Progenitor cell of endocrine pancreas (in vitro differentiated cells): Measurements from ENCODE around the gene ARHGEF4. TPM values are rescaled to one million over a fixed set of nuclear protein-coding genes. Genes with fewer than 3 reads are reported as not detected.
"Not testable (repeated sequence)": the region's sequence is repeated elsewhere in the genome, so short reads cannot be mapped to it uniquely, and the experiment has no call there.

ENCODE experiments used
- DNase-seq: peaks from one replicate; pipeline ENCODE4 v3.0.0; 2021; ENCODE audit warnings: low spot score; ENCODE audit not compliant: unreplicated experiment
- H3K27ac Mint-ChIP-seq: 2 replicates; pipeline ENCODE4 v1.8.0; 2021; ENCODE audit warnings: mild to moderate bottlenecking, moderate library complexity, mixed read lengths
- H3K27me3 Mint-ChIP-seq: 2 replicates; pipeline ENCODE4 v1.8.0; 2021; ENCODE audit warnings: mixed read lengths
- H3K36me3 Mint-ChIP-seq: 2 replicates; pipeline ENCODE4 v1.8.0; 2022; ENCODE audit warnings: mixed read lengths; ENCODE audit not compliant: insufficient read depth
- H3K4me1 Mint-ChIP-seq: 2 replicates; pipeline ENCODE4 v1.8.0; 2021; ENCODE audit warnings: low read depth, mixed read lengths
- H3K4me3 Mint-ChIP-seq: 2 replicates; pipeline ENCODE4 v1.8.0; 2021; ENCODE audit warnings: low read depth, mild to moderate bottlenecking, moderate library complexity, mixed read lengths
- H3K9me3 Mint-ChIP-seq: 2 replicates; pipeline ENCODE4 v1.8.0; 2021; ENCODE audit warnings: low read depth, mixed read lengths
- CTCF ChIP-seq: fragments of 200-600 bp; sonication (generic); IDR thresholded peaks from one replicate; pipeline ENCODE4 v1.5.0; 2021; ENCODE audit warnings: antibody characterized with exemption, mild to moderate bottlenecking; ENCODE audit not compliant: unreplicated experiment
- total RNA-seq: library from RNA; stranded (reverse); gene quantifications from 2 replicates; pipeline ENCODE4 v1.2.1, GENCODE V29; 2021

ARHGEF4 gene
- total RNA-seq, 1 donor from 2014 or later, result 5.6 TPM

DNA sequence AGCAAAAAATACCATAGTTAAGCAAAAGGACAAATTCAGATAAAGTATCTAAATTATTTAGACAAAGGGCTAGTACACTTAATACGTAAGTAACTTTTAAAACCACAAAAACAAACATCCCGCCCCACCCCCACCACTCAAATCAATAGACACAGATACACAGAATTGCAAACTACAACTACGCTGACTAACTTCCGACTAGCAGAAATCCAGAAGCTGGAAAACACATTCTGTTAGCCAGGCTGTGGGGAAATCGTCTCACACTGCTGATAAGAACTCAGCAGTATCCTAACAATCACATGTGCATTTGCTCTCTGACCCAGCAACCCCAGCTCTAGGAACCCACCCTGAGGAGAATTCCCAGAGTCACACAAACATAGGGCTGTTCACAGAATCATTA lies 240.0 kb downstream of the ARHGEF4 start:
- Mint-ChIP-seq H3K4me3 (peak overlapping the region; percentile 14), H3K36me3 (peaks cover 39% of the 10 kb centered on the region), H3K9me3 (no peaks in the 10 kb centered on the region), H3K4me1 (peaks cover 24% of the 10 kb centered on the region), H3K27ac (peak overlapping the region; percentile 90), H3K27me3 (no peaks in the 10 kb centered on the region)
- no peak for DNase-seq
- no peak for TF ChIP-seq CTCF

GRCh38 chr2:131077182-131077846 lies 240.6 kb downstream of the ARHGEF4 start:
- TF ChIP-seq CTCF, result no peak
- Mint-ChIP-seq H3K4me1 (peaks cover 24% of the 10 kb centered on the region), H3K9me3 (no peaks in the 10 kb centered on the region), H3K36me3 (peaks cover 40% of the 10 kb centered on the region), H3K27ac (peak overlapping the region; percentile 90), H3K4me3 (no peak overlapping the region), H3K27me3 (no peaks in the 10 kb centered on the region)
- no peak for DNase-seq

DNA sequence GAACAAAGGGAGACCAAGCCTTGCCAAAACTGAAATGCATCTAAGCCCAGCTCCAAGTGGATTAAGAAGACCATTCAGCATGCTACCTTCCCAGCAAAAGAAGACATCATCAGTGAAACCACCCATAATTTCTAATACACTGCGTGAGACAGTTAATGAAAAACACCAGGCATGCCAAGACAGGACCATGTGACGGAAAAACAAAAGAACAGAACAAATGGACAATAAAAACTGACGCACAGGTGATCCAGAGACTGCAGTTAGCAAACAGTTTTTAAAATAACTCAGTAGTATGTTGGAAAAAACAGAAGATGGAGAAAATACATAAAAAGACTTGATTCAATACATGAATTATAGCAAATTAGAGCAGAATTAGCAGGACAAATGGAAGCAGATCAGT lies 241.3 kb downstream of the ARHGEF4 start:
- Mint-ChIP-seq H3K4me1 (peaks cover 24% of the 10 kb centered on the region), H3K27ac (peak overlapping the region; percentile 90), H3K27me3 (no peaks in the 10 kb centered on the region), H3K36me3 (peaks cover 42% of the 10 kb centered on the region), H3K9me3 (no peaks in the 10 kb centered on the region), H3K4me3 (no peak overlapping the region)
- no peak for TF ChIP-seq CTCF
- DNase-seq, result no peak

- H3K27ac Mint-ChIP-seq, result peak overlapping the region; percentile 56
- H3K36me3 Mint-ChIP-seq, result peaks cover 32% of the 10 kb centered on the region
- not testable (repeated sequence) for DNase-seq, H3K9me3 Mint-ChIP-seq, H3K4me3 Mint-ChIP-seq, H3K27me3 Mint-ChIP-seq
- peaks cover 24% of the 10 kb centered on the region for H3K4me1 Mint-ChIP-seq
These were observed 243.2 kb downstream of the ARHGEF4 start for GRCh38 chr2:131079931-131080330.

DNA sequence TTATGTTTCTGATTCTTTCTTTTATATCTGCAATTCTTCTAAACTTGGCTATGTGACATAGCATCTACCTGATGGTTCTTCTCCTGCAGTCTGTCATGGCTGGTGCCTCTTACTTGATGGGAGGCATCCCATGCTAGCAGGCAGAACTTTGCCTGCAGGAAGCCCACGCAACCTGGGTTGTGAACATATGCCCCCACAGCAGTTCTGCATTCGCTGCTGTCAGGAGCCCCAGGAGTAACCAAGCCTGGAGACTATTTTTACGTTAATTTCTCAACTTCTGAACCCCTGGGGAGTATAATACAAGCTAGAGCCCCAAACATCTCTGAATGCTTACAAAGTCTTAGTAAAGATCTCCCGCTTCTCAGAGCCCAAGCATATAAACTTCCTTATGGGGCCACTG lies 244.5 kb downstream of the ARHGEF4 start:
- TF ChIP-seq CTCF, result no peak
- Mint-ChIP-seq H3K27ac (peak overlapping the region; percentile 43), H3K4me3 (no peak overlapping the region), H3K4me1 (peaks cover 20% of the 10 kb centered on the region), H3K27me3 (no peaks in the 10 kb centered on the region), H3K9me3 (no peaks in the 10 kb centered on the region), H3K36me3 (peaks cover 31% of the 10 kb centered on the region)
- no peak for DNase-seq

DNA sequence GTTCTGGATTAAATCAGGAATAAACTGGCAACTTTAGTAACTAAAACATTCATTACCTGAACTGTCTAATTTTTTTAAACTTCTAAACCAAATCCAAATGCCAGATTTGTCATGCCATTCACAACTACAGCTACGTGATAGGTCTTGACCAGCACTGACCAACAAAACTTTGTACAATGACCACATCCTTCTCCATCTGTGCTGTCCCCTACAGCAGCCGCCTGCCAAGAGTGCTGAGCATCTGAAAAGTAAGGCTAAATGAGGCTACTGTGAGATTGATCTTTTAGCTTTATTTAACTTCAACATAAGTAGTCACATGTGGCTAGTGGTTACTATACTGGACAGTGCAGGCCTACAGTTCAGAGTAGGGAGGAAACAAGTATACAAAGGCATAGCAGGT lies 248.9 kb downstream of the ARHGEF4 start:
- Mint-ChIP-seq H3K27ac (no peak overlapping the region), H3K4me1 (no peaks in the 10 kb centered on the region), H3K9me3 (no peaks in the 10 kb centered on the region), H3K36me3 (peaks cover 28% of the 10 kb centered on the region), H3K4me3 (no peak overlapping the region), H3K27me3 (no peaks in the 10 kb centered on the region)
- DNase-seq, result no peak
- no peak for TF ChIP-seq CTCF
